Adrenal gland (tissue), 19 donors: Measurements from ENCODE around the gene SEMA3G. TPM values are rescaled to one million over a fixed set of nuclear protein-coding genes. Genes with fewer than 3 reads are reported as not detected.

ENCODE experiments used
- DNase-seq, 7 donors: peaks; one replicate each; pipeline ENCODE4 v3.0.0-alpha.2; 2019 to 2020
- H3K27ac ChIP-seq, 5 donors: fragments of 200-600 bp; sonication (generic) in 4 of 5; 1 replicate in 3 of 5; 2 replicates in 2 of 5; pipeline versions ENCODE4 v1.5.1 to v1.8.0; 2016 to 2020; ENCODE audit warnings: mild to moderate bottlenecking in 1 of 5
- H3K27me3 ChIP-seq: fragments of 200-600 bp; 2 replicates; pipeline ENCODE4 v1.8.0; 2021
- H3K36me3 ChIP-seq, 2 donors: fragments of 200-600 bp; replicated peaks in 1 of 2; 1 replicate in 1 of 2; 2 replicates in 1 of 2; pipeline versions ENCODE4 v1.5.1 to v1.8.0; 2018 to 2022
- H3K4me1 ChIP-seq, 2 donors: fragments of 200-600 bp; replicated peaks in 1 of 2; 1 replicate in 1 of 2; 2 replicates in 1 of 2; pipeline versions ENCODE4 v1.5.1 to v1.8.0; 2018 to 2021
- H3K4me3 ChIP-seq, 4 donors: fragments of 200-600 bp; sonication (generic) in 3 of 4; one replicate each; pipeline ENCODE4 v1.5.1; 2016 to 2018
- H3K9me3 ChIP-seq, 3 donors: fragments of 200-600 bp; sonication (generic) in 1 of 3; replicated peaks in 1 of 3; 1 replicate in 2 of 3; 2 replicates in 1 of 3; pipeline versions ENCODE4 v1.5.1 to v1.8.0; 2016 to 2021
- CTCF ChIP-seq, 6 experiments: fragments of 450-650 bp in 4 of 6; fragments of 200-600 bp in 2 of 6; sonication (generic) in 1 of 6; IDR thresholded peaks; 1 replicate in 5 of 6; 2 replicates in 1 of 6; pipeline versions ENCODE4 v1.5.1 to v1.8.0; 2016 to 2021; ENCODE audit warnings: antibody characterized with exemption in 6 of 6, mild to moderate bottlenecking in 2 of 6, moderate library complexity in 1 of 6
- POLR2A ChIP-seq, 2 donors: fragments of 450-650 bp; IDR thresholded peaks; one replicate each; pipeline ENCODE4 v1.6.1; 2017; ENCODE audit warnings: antibody characterized with exemption in 2 of 2, mild to moderate bottlenecking in 2 of 2, moderate library complexity in 1 of 2
- WGBS, 4 donors: extraction: QIAGEN DNeasy Blood & Tissue Kit in 2 of 4; methylation state at CpG; one replicate each; pipeline versions ENCODE4 v1.1.5 to v1.1.7; 2013 to 2017; 5-methylcytosine and 5-hydroxymethylcytosine counted together
- intact Hi-C, 2 donors: fragments of 100-400 bp; cut with DNase I; formaldehyde crosslinking; loops; one replicate each; pipeline versions ENCODE4 v1.14.1 to v1.15.0; 2022 to 2023
- long read RNA-seq, 10 donors: library from polyadenylated mRNA in 3 of 10; unstranded in 2 of 10; stranded (forward) in 1 of 10; transcript quantifications; one replicate each; pipeline ENCODE4 v2.0.0 and lab custom pipeline, GENCODE V29; 2021 to 2026
- polyA plus RNA-seq, 3 donors: library from polyadenylated mRNA; stranded (reverse); fragments of 200-250 nt in 2 of 3; fragments of 350-450 nt in 1 of 3; fragmentation: Illumina TruSeq in 1 of 3; extraction: RNeasy Lipid Tissue Mini Kit (QIAGEN cat#74804) in 1 of 3; gene quantifications; one replicate each; pipeline ENCODE4 v1.2.3, GENCODE V29; 2013 to 2014
- total RNA-seq, 9 donors: library from RNA; depleted of rRNA in 4 of 9; stranded (reverse); fragments of >200 nt in 4 of 9; fragments of 120-200 nt in 1 of 9; fragmentation: NEBNext Ultra II Directional in 1 of 9; extraction: Animal tissue kit (Norgen Biotek cat#: 25700) in 1 of 9; gene quantifications; one replicate each; pipeline versions ENCODE4 v1.1.0 to v1.2.4, GENCODE V29; 2013 to 2023
- donor health status: healthy with polysubstance abuse.
- donor health status: Bipolar disorder and iron deficiency.
- donor health status: DM: yes; HTN: yes; CAD: no.
- donor health status: DM: no; HTN: no; CAD: no.
- donor health status: DM: no; HTN: no; CAD: no.
- donor health status: DM: yes; HTN: yes; CAD: no.

SEMA3G gene
- 1 to 10 TPM; 1.9 to 6.8 (median 3.0) TPM for total RNA-seq
- 1 to 10 TPM in 2 of 3 donors, under 1 TPM in 1; 0.81 to 6.4 (median 1.9) TPM for polyA plus RNA-seq
- long read RNA-seq, donor 1, result 0 reads
- long read RNA-seq, donor 2, result 0 reads
- long read RNA-seq, donor 3, result 0 reads
- long read RNA-seq, donor 4, result 0 reads
- long read RNA-seq, donor 5, full-length matches to known transcripts, result 2 of 6 reads
- long read RNA-seq, donor 5, partial matches to known transcripts, result 4 of 6 reads
- long read RNA-seq, donor 5, other reads (novel, unspliced or antisense), result 0 of 6 reads
- long read RNA-seq, donor 6, result 0 reads
- long read RNA-seq, donor 7, result 0 reads
- long read RNA-seq, donor 8, result 0 reads
- long read RNA-seq, donor 9, result 0 reads
- long read RNA-seq, donor 10, full-length matches to known transcripts, result 1 of 1 reads
- long read RNA-seq, donor 10, partial matches to known transcripts, result 0 of 1 reads
- long read RNA-seq, donor 10, other reads (novel, unspliced or antisense), result 0 of 1 reads

DNA sequence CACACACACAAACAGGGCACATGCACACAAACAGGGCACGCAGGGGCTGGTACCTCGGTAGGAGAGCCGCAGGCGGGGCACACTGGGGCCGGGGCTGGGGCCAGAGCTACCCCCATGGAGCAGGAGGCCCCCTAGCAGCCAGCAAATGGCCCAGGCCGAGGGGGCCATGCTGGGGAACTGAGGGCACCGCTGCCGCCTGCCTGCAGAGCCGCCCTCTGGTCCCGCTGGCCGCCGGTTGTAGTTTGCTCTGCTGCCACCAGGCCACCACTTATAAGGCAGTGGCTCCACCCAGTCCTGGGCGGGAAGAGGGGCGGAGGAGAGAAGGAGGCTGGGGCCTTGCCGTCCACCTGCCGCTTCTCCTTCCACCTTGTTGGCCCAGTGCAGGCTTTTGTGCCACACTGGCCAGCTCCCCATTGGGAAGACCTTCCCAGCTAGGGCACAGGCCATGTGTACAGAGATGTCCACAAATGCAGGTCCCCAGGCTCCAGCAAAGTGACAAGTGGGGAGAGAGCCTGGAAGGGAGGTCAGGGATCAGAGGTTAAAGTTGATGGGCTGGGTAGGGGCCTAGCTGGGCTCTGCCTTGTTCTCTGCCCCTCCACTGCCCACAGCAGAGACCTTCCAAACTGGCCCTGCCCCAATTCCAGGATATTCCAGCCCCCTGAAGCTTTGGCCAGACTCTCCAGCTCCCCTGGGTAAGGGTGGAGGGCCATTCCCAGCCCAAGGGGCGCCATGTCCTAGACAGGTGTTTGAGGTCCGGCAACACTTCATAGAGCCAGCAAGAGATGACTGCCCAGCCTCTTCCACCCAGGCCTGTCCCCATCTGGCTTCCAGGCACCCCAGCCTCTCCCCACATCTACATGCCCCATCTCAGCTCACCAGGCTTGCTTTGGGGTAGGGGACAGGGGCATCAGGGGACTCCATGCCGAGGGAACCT lies at the start of gene SEMA3G:
Gene SEMA3G, minus strand, starts transcription at position 244 of the 934 bp plus-strand sequence. Its CDS starts 76 bp downstream, at position 168.
- WGBS, 4 donors, result 51 to 60% (median 56%) methylated on average over 11 to 19 of the region's 19 CpGs
- intact Hi-C loops, result no loop called here
- DNase-seq, result peak in 3 of 7 donors; percentile 52 to 78 (median 65)
- Histone ChIP-seq H3K36me3 (no peaks in the 10 kb centered on the region), H3K4me1 (no peaks in the 10 kb centered on the region), H3K27ac (no peak within 1 kb of the TSS), H3K4me3 (no peak within 1 kb of the TSS), H3K9me3 (no peaks in the 10 kb centered on the region), H3K27me3 (no peaks in the 10 kb centered on the region)
- TF ChIP-seq CTCF (IDR thresholded peaks at IDR 0.05), result peak in 5 of 6 experiments; percentile 35 to 63 (median 54)
- no peak for TF ChIP-seq POLR2A (IDR thresholded peaks at IDR 0.05)

DNA sequence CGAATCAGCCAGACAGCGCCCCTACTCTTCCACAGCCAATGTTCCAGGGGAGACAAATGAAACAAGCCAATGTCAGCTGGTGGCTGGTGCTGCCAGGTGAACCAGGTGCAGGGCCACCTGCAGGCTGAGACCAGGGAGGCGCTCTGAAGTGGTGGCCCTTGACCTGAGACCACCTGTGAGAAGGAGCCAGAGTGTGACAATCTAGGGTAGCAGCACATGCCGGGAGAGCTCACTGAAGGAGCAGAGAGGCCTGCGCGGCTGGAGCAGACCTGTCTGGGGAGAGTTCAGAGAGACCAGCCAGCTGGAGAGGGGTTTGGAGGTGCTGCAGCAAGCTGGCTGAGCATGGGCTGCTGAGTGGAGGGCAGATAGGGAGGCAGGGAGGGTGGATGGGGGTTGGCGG lies 49.5 kb upstream of the SEMA3G start:
- Histone ChIP-seq H3K9me3 (no peaks in the 10 kb centered on the region), H3K36me3 (peaks cover 0 to 38% of the 10 kb centered on the region in 2 donors), H3K4me3 (no peak overlapping the region), H3K27me3 (no peaks in the 10 kb centered on the region), H3K27ac (peak overlapping the region in 4 of 5 donors; percentile 46 to 85 (median 75)), H3K4me1 (peaks cover 27 to 72% of the 10 kb centered on the region in 2 donors)
- intact Hi-C loops, result no loop called here
- whole genome bisulfite sequencing, 4 donors, result 74 to 89% (median 89%) methylated on average over 7 of the region's 7 CpGs
- TF ChIP-seq CTCF (IDR thresholded peaks at IDR 0.05), result no peak
- TF ChIP-seq POLR2A (IDR thresholded peaks at IDR 0.05), result no peak
- no peak for DNase-seq

- TF ChIP-seq CTCF (IDR thresholded peaks at IDR 0.05), result no peak
- TF ChIP-seq POLR2A (IDR thresholded peaks at IDR 0.05), result no peak
- H3K4me1 ChIP-seq, result peaks cover 27 to 74% of the 10 kb centered on the region in 2 donors
- H3K36me3 ChIP-seq, result peaks cover 0 to 48% of the 10 kb centered on the region in 2 donors
Observed at GRCh38 chr3:52493232-52494017, 48.5 kb upstream of the SEMA3G start.

More at GRCh38 chr3:52493232-52494017, 48.5 kb upstream of the SEMA3G start:
- DNase-seq, result no peak
- Histone ChIP-seq H3K27ac (peak overlapping the region in 3 of 5 donors; percentile 72 to 85 (median 78)), H3K4me3 (no peak overlapping the region), H3K9me3 (no peaks in the 10 kb centered on the region), H3K27me3 (no peaks in the 10 kb centered on the region)
- WGBS, 4 donors, result 84 to 100% (median 89%) methylated on average over 5 to 7 of the region's 7 CpGs
- intact Hi-C loops, result no loop called here
